Epithelial cell of esophagus (primary cell): ENCODE measurements around the gene KHDRBS2.

Experiments
- DNase-seq: peaks from one replicate; pipeline ENCODE4 v3.0.0; 2010; ENCODE audit warnings: low read depth
- H3K4me3 ChIP-seq: 2 replicates; pipeline ENCODE4 v1.5.1; 2011; ENCODE audit warnings: mild to moderate bottlenecking, low read length, control low read depth
- CTCF ChIP-seq: IDR thresholded peaks from 2 replicates; pipeline ENCODE4 v1.5.1; 2011; ENCODE audit warnings: low read depth, mild to moderate bottlenecking, low read length, control low read depth, inconsistent platforms; ENCODE audit not compliant: insufficient read depth; ENCODE audit errors: missing control alignments

Gene KHDRBS2

GRCh38 chr6:62089781-62090180, 196.2 kb downstream of the KHDRBS2 start:
- H3K4me3 ChIP-seq, result no peak overlapping the region
- no peak for DNase-seq
- TF ChIP-seq CTCF, result no peak

DNA sequence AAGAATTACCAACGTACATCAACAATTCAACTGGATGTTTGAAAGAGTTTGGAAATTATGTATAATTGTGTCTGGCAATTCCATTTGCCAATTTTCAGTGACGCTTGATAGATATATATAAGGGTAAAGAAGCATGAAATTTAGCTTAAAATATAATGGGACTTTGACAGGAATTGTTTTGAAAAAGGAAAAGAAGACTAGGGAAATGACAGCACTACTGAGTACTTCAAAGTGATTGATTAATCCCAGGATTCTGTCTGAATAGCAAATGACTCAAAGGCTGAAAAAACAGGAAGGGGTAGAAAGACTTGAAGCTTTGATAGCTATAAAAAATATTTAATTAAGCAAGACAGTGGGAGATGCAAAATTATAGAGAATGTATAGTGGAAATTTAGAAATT, 200.0 kb downstream of the KHDRBS2 start:
- no peak for DNase-seq
- H3K4me3 ChIP-seq, result no peak overlapping the region
- TF ChIP-seq CTCF, result no peak

- TF ChIP-seq CTCF, result no peak
Observed at GRCh38 chr6:62075869-62076268, 210.2 kb downstream of the KHDRBS2 start.

GRCh38 chr6:62059901-62060300, 226.1 kb downstream of the KHDRBS2 start:
- H3K4me3 ChIP-seq, result no peak overlapping the region
- no peak for DNase-seq
- no peak for TF ChIP-seq CTCF

More at GRCh38 chr6:62075869-62076268, 210.2 kb downstream of the KHDRBS2 start:
- DNase-seq, result no peak
- no peak overlapping the region for H3K4me3 ChIP-seq

GRCh38 chr6:62057300-62057699, 228.7 kb downstream of the KHDRBS2 start:
- no peak for TF ChIP-seq CTCF
- no peak for DNase-seq
- H3K4me3 ChIP-seq, result no peak overlapping the region

GRCh38 chr6:62045502-62045901, 240.5 kb downstream of the KHDRBS2 start:
- no peak for TF ChIP-seq CTCF
- DNase-seq, result no peak
- no peak overlapping the region for H3K4me3 ChIP-seq

- no peak overlapping the region for H3K4me3 ChIP-seq
- DNase-seq, result no peak
- no peak for TF ChIP-seq CTCF
Observed at GRCh38 chr6:62043084-62043483, 242.9 kb downstream of the KHDRBS2 start.
